ENCODE measurements around the gene MIER2.
A peak's percentile ranks its signal among the peaks of the same experiment; 100 is the strongest.

The MIER2 gene

DNA sequence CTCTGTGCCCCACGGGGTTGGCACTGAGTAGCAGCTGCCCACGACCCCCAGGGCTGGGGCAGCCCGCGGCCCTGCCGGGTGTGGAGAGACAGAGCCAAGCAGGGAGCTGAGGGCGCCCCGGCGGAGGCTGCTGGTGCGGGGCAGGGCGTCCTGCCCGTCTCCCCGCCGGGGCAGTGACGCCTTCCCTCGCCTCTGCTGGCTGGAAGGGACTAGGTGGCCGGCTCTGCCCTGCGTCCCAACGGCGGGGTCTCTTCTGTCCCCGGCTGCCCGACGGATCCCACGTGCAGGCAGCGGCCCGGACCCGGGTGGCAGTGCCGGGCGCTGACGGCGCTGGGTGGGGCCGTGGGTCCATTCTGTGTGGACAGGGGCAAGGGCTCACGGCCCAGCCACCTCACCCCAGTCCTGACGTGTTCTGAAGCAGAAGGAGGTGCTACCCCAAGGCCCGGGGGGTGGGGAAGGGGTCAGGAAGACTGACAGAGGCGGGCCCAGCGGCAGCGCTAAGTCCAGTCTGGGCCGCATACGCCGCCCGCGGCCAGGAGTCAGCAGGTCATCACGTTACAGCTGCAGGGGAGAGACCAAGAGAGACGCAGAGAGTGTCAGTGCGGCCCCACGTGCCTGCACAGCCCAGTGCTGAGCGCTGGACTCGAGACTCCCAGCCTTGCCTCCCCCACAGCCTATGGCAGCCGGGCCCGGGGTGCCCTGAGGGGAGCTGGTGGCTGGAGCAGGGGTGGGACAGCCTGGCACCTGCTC lies 38.3 kb downstream of the MIER2 start:
- no peak for DNase-seq (ENCODE audit: low read depth)

GRCh38 chr19:305240-306150 lies 39.1 kb downstream of the MIER2 start:
- no peak for DNase-seq (ENCODE audit: low read depth)

DNA sequence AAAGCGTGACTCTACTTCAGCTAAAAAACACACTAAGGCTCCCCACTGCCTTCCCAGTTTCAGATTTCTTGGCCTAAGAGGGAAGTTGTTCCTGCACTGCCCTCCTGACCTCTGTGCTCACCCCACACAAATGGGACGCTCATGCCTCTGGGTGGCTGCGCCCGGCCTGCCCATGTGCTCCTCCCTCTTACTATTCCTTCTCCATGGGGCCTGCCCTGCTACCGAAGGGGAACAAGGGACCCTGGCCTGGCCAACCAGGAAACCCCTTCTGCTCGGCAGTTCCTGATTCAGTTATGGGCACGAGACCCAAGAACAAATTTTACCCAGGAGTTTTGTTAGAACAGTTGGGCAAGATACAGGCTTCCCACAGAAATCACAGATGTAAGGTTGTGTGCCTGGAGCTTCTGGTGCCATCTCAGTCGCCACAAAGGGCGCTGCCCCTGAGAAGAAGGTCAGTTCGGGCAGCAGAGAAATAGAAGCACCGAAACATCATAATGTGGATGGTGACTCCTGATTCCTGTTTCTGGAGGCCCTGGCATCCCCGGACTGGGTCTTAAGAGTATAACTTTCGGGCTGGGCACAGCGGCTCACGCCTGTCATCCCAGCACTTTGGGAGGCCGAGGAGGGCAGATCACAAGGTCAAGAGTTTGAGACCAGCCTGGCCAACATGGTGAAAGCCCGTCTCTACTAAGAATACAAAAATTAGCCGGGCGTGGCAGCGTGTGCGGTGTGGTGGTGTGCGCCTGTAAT lies 47.9 kb downstream of the MIER2 start:
- no peak for DNase-seq (ENCODE audit: low read depth)

GRCh38 chr19:295687-296370 lies 48.8 kb downstream of the MIER2 start:
- DNase-seq (ENCODE audit: low read depth): no peak

- peak; percentile 28 for DNase-seq (ENCODE audit: low read depth)
These were observed 49.5 kb downstream of the MIER2 start for GRCh38 chr19:294946-295686.

DNA sequence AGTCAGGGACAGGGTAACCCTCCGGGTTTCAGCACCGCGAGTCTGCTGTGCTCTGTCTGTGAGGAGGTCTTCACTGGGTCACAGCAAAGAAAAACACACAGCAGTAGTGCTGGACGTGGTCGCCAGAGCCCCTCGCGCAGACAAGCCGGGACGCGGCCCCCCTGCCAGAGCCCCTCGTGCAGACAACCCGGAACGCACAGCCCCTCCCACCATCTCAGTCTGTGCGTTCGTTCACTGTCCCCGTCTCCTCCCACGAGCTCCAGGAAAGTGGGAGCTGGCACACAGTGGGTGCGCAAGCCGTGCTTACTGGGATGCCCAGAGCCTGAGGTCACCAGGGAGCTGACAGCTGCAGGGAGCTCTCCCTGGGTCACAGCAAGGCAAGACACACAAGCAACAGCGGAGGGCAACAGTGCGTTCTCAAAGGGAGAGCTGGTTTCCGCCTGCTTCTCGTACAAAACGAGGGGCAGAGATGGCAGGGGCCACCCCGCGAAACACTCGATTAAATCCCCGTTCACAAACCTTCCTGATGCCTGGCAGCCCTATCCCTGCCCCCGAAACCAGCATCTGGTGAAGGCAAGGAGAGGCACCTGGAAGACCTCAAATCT lies 50.2 kb downstream of the MIER2 start:
- no peak for DNase-seq (ENCODE audit: low read depth)

DNA sequence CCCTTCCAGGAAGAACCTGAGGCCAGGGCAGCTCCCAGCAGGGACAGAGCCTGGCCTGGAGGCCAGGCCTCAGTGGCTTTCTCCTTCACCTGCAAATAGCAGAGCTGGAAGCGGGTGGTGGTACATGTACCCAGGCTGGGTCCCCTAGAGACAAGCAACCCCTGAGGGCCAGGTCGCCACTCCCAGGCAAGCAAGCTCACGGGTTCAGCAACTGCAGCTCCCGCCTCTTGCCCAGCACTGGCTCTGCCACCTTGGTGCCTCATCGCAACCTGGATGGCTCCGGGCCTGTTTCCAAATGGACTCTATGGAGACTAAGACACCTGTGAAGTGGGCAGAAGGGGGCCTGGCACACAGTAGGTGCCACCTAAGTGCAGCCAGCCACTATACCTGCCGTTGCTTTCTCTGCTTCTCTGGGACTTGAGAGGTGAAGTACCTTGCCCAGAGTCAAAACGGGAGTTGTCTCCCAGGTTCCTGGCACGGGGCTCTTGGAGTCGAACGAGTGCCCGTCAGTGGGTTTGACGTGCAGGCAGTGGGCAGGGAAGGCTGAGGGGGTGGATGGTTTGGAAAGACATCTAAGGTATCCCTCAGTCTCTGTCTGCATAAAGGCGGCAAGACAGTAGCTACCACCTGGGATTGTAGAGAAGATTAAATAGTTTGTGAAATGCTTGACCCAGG lies 51.0 kb downstream of the MIER2 start:
- DNase-seq (ENCODE audit: low read depth): no peak

DNA sequence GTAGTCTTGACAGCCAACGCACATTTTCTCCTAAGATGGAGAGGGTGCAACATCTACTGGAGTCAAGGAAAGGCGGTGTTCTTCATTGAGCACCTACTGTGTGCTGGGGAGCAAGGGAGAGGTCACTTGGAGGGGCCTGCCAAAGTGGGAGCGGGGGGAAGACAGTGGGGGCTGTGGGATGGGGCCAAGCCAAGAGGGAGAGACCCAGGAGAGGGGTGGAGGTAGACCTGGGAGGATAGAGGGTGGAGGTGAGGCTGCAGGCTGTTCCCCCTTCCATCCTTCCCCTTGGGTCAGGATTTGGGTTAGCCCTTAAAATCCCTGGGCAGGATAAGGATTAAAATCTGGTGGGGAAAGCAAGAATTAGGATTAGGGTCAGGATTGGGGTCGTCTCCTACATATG lies 51.6 kb downstream of the MIER2 start:
- no peak for DNase-seq (ENCODE audit: low read depth)

GRCh38 chr19:292281-292884 lies 52.2 kb downstream of the MIER2 start:
- no peak for DNase-seq (ENCODE audit: low read depth)

- no peak for DNase-seq (ENCODE audit: low read depth)
These were observed 52.9 kb downstream of the MIER2 start for GRCh38 chr19:291561-292280.

DNA sequence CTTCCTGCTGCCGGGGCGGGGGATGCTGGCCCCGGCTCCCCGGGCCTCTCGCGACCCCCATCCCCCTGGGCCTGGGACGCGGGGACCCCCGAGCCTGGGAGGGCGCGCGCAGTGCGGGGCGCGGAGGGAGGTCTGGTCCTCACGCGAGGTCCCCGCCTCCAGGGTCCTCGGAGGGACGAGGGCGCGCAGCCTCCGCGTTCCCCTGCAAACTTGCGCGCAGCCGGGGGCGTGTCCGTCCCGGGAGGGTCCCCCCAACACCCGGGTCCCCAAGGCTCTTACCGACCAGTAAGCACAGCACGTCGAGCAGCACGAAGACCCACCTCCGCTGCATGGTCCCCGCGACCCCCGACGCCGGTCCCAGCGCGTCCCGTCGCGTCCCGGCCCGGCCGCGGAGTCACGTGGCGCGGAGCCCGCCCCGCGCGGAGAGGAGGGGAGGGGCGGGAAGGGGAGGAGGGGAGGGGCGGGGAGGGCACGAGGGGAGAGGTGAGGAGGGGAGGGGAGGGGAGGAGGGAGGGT lies 53.5 kb downstream of the MIER2 start, which contains the start of gene PLPP2:
Gene PLPP2, minus strand, starts transcription at position 398 of the 516 bp plus-strand sequence. Its CDS starts 67 bp downstream, at position 331.
- DNase-seq (ENCODE audit: low read depth): no peak

- peak; percentile 13 for DNase-seq (ENCODE audit: low read depth)
These were observed 54.1 kb downstream of the MIER2 start for GRCh38 chr19:290372-291005.

DNA sequence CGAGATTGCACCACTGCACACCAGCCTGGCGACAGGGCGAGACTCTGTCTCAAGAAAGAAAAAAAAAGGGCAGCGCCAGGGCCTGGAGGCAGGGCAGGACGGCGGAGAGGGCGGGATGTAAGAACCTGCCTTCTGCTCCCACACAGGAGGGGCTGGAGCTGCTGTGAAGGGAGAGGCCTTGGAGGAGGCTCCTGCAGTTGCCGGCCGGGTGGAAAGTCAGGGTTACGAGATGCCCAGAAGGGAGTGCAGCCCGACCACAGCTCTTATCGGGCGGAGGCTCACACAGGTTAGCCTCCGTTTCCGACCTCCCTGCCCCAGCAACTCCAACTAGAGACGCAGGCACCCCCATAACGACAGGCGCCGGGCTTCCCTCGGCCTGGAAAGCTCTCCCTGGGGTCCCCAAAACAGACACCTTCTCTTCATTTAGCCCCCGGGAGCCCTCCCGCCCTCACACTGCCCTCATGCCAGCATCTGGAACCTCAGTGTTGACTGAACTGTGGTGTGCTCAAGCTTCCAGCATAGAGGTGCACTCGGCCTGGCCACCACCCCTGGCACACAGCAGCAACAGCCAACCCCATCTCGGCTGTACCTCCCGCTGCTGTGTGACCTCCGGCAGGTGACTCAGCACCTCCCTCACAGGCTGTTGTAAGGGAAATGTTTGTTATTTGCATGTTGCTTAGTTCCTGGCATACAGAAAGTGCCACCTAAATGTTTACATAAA lies 54.8 kb downstream of the MIER2 start:
- peak; percentile 24 for DNase-seq (ENCODE audit: low read depth)

- DNase-seq (ENCODE audit: low read depth): no peak
These were observed 55.7 kb downstream of the MIER2 start for GRCh38 chr19:288911-289310.

DNA sequence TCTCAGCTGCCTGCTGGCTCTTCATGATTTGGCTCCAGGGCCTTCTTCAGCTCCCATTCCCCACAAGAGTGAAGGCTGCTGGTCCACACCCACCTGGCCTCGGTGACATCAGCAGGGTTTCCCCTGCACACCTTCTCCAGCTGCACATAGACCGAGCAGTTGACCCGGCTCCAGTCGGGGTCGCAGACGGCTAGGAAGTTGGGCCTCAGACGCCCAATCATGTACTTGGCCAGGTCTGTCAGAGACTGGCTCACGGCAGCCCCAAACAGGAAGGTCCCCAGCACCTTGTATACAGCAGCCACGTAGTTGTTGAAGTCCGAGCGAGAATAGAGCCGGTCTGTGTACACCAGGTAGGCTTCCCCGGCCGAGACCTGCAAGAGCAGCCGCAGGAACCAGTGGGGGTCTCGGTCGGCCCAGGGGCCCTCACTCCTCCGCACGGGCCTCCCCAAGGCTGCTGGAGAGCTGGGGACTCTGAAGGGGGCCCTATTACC lies 57.2 kb downstream of the MIER2 start:
- DNase-seq (ENCODE audit: low read depth): no peak

GRCh38 chr19:283395-283794 lies 61.2 kb downstream of the MIER2 start:
- DNase-seq (ENCODE audit: low read depth): no peak

DNA sequence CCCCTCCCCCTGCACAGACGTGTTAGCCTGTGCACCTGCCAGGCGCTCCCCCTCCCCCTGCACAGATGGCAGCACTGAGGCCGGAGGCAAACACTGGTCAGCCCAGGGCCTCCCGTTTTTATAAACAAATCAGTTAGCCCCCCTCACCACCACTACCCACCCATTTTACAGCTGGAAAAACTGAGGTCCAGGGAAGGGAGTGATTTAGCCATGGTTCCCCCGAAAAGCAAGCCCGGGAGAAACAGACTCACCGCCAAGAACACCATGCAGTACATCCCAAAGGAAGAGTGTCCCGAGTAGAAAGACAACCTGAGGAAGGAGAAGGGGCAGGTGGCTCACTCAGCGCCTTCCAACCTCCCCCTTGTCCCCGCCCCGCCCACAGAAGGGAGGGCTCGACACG lies 62.1 kb downstream of the MIER2 start:
- no peak for DNase-seq (ENCODE audit: low read depth)

Data from activated T-helper 9 cell treated with anti-CD3 and anti-CD28 coated beads, Interleukin-2, amount 50 U/mL, for 16 hours (primary cell).